Activated naive CD8-positive, alpha-beta T cell treated with anti-CD3 and anti-CD28 coated beads, Interleukin-2, amount 10 ng/mL, durations not matched to agents 7 days and 5 days (primary cell): ENCODE measurements around the gene GOLGA6L10. TPM values are rescaled to one million over a fixed set of nuclear protein-coding genes. Genes with fewer than 3 reads are reported as not detected.
"Not testable (repeated sequence)": the region's sequence is repeated elsewhere in the genome, so short reads cannot be mapped to it uniquely, and the experiment has no call there.

ENCODE experiments used
- ATAC-seq: fragments of 150-1000 bp; cut with Tn5 transposase; one replicate; pipeline ENCODE4 v1.10.0; 2021; ENCODE audit warnings: low read depth, moderate library complexity
- POLR2A ChIA-PET: fragments of 350-600 bp; sonication (Branson Sonifier 250); formaldehyde crosslinking; loops from one replicate; lab custom pipeline; 2021; ENCODE audit warnings: antibody characterized with exemption; lab: Charles Lee
- DNase-seq: peaks from one replicate; pipeline ENCODE4 v3.0.0; 2021
- H3K27ac Mint-ChIP-seq: one replicate; pipeline ENCODE4 v1.8.0; 2022; ENCODE audit warnings: mild to moderate bottlenecking, mixed read lengths
- H3K27me3 Mint-ChIP-seq: one replicate; pipeline ENCODE4 v1.8.0; 2022; ENCODE audit warnings: mild to moderate bottlenecking, moderate library complexity, mixed read lengths
- H3K36me3 Mint-ChIP-seq: one replicate; pipeline ENCODE4 v1.8.0; 2021; ENCODE audit warnings: mild to moderate bottlenecking, mixed read lengths
- H3K4me1 Mint-ChIP-seq: one replicate; pipeline ENCODE4 v1.8.0; 2021; ENCODE audit warnings: mixed read lengths
- H3K4me3 Mint-ChIP-seq: one replicate; pipeline ENCODE4 v1.8.0; 2022; ENCODE audit warnings: mild to moderate bottlenecking, moderate library complexity, mixed read lengths
- H3K9me3 Mint-ChIP-seq: one replicate; pipeline ENCODE4 v1.8.0; 2021; ENCODE audit warnings: mixed read lengths
- total RNA-seq, 2 experiments: library from RNA; stranded (reverse); gene quantifications; one replicate each; pipeline ENCODE4 v1.2.3, GENCODE V29; 2021

GOLGA6L10 gene
- total RNA-seq, 2 experiments from 2014 or later = 4.2 TPM

DNA sequence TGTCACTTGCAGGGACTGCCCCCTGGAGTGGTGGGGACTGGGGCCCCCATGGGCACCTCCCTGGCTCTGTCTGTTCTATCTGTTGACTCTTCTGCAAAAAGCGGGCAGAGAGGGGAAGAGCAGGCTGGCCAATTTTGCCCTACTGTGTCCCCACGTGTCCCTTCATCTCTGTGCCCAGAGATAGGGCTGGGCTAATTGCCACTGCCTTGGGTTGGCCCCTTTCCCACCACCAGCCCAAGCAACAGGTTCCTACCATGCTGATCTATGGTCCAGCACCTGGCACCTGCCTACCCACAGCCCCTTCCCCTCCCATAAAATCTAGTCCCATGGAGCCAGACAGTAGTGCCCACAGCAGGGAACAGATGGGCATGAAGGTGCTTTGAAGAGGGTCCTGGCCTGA, 14.3 kb downstream of the GOLGA6L10 start:
- POLR2A ChIA-PET, H3K27me3 Mint-ChIP-seq, H3K9me3 Mint-ChIP-seq, H3K27ac Mint-ChIP-seq, H3K4me3 Mint-ChIP-seq, DNase-seq, H3K36me3 Mint-ChIP-seq, ATAC-seq, H3K4me1 Mint-ChIP-seq: not testable (repeated sequence)

DNA sequence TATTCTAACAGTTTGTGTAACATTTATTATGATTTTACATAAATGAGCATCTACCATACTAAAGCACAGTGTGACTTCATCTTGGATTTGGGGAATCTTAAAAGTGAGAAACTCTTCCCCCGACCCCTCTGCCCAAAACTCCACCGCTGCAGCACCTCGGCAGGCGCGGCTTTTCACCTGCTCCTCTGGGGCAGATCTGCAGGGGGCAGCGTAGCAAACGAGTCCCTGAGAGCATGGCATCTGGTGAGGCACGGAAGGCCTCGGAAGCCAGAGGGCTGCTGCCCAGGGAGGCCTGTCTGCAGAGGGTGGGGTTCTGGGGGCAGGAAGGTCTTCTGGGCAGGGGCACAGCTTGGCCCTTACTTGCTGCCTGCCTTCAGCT, 14.7 kb downstream of the GOLGA6L10 start:
- H3K27me3 Mint-ChIP-seq, H3K9me3 Mint-ChIP-seq, H3K27ac Mint-ChIP-seq, H3K4me1 Mint-ChIP-seq, H3K36me3 Mint-ChIP-seq, ATAC-seq, DNase-seq, H3K4me3 Mint-ChIP-seq, POLR2A ChIA-PET: not testable (repeated sequence)

DNA sequence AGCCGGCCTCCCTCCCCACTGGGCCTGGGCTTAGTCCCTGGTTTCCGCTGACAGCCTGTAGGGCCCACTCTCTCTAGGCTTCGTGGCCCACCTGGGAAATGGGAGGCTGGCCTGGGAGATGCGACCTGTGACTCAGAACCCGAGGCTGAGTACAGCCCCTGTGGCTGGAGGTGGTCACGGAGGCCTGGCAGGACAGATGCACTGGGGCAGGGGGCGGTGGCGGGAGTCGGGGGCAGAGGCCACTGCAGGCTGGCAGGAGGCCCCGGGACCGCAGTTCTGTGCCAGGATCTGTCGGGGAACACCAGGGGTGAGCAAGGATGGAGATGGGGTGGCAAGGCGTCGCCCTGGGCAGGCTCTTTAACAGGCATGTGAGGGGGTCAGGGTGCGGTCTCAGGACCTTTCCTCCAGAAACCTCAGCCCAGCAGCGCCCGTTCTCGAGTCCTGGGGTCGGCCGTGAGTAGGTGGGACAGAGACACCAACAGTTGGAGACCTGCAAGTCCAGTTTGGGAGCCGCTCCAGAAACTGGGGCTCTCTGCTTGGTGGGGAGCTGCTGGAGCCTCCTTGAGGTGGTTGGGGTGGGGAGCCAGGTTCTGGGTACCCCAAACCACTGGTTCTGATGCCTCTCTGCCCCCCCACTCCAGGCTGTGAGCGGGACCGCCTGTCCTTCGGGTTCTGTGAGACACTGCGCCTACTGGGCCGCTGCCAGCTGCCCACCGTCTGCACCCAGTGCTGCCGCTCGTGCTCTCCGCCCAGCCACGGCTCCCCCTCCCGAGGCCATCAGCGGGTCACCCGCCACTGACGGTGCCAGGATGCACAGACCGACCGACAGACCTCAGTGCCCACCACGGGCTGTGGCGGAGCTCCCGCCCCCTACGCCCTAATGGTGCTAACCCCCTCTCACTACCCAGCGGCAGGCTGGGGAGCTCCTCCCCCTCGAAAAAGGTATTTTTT, 15.4 kb downstream of the GOLGA6L10 start:
- H3K27me3 Mint-ChIP-seq, ATAC-seq, H3K9me3 Mint-ChIP-seq, H3K27ac Mint-ChIP-seq, H3K4me1 Mint-ChIP-seq, DNase-seq, POLR2A ChIA-PET, H3K4me3 Mint-ChIP-seq, H3K36me3 Mint-ChIP-seq: not testable (repeated sequence)

DNA sequence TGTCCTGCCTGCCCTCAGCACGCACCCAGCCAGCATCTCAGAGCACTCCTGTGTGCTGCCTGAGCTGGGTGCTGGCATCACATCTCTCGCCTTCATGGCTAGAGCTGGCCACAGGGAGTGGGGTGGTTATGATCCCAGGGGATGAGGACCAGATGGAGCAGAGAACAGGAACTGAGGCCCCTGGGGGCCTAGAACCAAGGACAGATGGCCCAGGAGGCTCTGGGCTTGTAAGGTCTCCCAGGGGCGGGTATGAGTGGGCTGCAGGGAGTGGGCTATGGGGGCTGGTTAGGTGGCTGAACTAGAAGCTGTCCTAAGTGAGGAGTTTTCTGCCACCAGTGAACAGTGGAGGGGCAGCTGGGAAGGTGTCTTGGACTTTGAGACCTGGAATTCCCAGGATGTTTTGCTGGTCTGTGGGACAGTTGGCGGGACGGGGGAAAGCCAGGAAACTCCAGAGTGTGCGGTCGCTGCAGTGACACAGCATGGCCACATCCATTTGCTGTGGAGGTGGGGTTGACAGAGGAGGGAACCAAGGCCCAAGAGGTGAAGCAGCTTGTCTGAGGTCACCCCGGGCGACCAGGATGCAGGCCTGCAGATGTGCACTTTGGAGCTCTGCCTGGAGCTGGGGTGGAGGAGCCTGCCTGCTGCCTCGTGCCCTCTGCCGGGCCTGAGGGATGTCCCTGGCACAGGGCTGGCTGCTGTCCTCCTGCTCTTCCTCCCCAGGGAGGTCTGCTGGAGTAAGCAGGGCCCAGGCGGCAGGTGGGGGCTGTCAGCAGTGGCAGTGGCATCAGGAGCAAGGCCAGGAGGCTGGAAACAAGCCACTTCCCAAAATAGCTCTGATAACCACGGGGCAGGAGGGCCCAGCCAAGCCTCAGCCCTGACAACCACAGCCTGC, 16.3 kb downstream of the GOLGA6L10 start:
- DNase-seq, H3K4me1 Mint-ChIP-seq, H3K27me3 Mint-ChIP-seq, POLR2A ChIA-PET, H3K36me3 Mint-ChIP-seq, H3K9me3 Mint-ChIP-seq, H3K4me3 Mint-ChIP-seq, ATAC-seq: not testable (repeated sequence)
- peak overlapping the region; percentile 76 for H3K27ac Mint-ChIP-seq

DNA sequence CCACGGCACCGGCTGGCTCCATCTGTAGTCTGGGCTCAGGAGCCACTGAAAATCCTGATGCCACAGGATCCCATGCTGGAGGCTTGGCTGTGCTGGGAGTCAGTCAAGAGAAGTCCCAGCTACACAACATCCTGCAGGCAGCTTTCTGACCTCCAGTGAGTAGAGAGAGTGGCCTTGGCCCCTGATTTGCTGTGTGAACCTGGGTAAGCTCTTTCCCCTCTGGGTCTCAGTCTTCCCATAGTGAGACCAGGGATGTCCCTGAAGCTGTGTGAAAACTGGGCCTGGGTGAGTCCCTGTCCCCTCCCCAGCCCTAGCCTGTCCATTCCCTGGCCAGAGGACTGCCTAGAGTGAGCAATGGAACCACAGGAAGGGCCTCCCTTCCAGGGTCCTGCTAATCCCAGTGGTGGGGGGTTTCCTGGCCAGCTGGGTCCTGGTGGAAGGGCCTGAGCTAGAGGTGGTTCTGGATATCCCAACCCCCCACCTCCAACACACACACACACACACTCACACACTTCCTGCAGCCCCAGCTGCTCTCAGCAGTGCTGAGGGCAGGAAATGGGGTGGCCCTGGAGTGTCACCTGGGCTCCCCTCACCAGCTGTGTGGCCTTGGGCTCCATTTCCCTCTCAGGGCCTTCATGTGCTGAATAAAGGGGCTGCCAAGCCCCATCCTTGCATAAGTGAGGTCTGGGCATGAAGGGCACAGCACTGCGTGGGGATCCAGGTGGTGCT, 17.5 kb downstream of the GOLGA6L10 start:
- H3K4me3 Mint-ChIP-seq, H3K36me3 Mint-ChIP-seq, H3K27me3 Mint-ChIP-seq, POLR2A ChIA-PET, H3K4me1 Mint-ChIP-seq, DNase-seq, H3K9me3 Mint-ChIP-seq: not testable (repeated sequence)
- H3K27ac Mint-ChIP-seq = peak overlapping the region; percentile 64
- ATAC-seq = peak; percentile 99

DNA sequence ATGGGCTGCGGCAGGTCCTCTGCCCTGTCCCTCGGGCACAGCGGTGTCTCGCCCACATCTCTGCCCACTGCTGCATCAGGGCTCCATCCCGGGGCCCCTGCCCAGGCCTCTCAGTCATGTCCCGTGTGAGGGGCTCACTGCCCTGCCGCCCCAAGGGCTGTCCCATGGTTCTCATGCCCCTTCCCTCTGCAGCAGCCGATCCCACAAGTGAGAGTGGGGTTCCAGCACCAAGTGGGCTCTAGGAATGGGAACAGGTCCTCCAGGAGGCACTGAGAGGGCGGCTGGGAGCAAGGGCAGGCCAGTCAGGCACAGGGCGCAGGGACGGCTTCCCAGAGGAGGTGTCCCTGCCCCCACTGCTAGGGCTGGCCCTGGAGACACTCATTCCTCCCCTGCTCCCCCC, 18.4 kb downstream of the GOLGA6L10 start:
- DNase-seq, H3K27me3 Mint-ChIP-seq, H3K4me3 Mint-ChIP-seq, H3K9me3 Mint-ChIP-seq, H3K27ac Mint-ChIP-seq, POLR2A ChIA-PET, ATAC-seq, H3K36me3 Mint-ChIP-seq, H3K4me1 Mint-ChIP-seq: not testable (repeated sequence)

DNA sequence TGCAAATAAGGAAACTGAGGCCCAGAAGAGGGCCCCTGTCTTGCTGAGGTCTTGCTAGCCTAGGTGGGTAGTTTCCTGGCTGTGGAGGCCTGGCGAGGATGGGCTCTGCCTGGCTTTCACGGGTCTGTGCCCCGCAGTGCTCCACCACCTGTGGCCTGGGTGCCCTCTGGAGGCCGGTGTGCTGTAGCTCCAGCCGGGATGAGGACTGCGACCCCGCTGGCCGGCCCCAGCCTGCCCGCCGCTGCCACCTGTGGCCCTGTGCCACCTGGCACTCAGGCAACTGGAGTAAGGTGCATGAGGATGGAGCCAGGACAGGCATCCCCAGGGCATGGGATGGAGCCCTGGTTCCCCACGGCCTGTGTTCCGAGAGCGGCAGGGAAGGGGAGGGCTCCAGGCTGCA, 20.2 kb downstream of the GOLGA6L10 start:
- not testable (repeated sequence) for H3K4me3 Mint-ChIP-seq

DNA sequence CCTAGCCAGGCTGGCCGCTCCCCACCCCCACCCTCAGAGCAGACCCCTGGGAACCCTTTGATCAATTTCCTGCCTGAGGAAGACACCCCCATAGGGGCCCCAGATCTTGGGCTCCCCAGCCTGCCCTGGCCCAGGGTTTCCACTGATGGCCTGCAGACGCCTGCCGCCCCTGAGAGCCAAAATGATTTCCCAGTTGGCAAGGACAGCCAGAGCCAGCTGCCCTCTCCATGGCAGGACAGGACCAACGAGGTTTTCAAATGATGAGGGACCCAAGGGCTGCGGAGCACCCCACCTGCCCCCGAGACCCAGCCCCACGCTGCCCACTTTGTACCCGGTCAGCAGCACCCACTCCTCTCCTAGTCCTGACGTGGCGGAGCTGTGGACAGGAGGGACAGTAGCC, 21.9 kb downstream of the GOLGA6L10 start:
- H3K27ac Mint-ChIP-seq, H3K9me3 Mint-ChIP-seq, H3K4me1 Mint-ChIP-seq, POLR2A ChIA-PET, ATAC-seq, H3K27me3 Mint-ChIP-seq, H3K36me3 Mint-ChIP-seq, H3K4me3 Mint-ChIP-seq: not testable (repeated sequence)
- DNase-seq = peak; percentile 16

More for the DNA sequence above, 20.2 kb downstream of the GOLGA6L10 start:
- H3K9me3 Mint-ChIP-seq, H3K4me1 Mint-ChIP-seq, DNase-seq, ATAC-seq, H3K27me3 Mint-ChIP-seq, H3K27ac Mint-ChIP-seq, POLR2A ChIA-PET, H3K36me3 Mint-ChIP-seq: not testable (repeated sequence)

DNA sequence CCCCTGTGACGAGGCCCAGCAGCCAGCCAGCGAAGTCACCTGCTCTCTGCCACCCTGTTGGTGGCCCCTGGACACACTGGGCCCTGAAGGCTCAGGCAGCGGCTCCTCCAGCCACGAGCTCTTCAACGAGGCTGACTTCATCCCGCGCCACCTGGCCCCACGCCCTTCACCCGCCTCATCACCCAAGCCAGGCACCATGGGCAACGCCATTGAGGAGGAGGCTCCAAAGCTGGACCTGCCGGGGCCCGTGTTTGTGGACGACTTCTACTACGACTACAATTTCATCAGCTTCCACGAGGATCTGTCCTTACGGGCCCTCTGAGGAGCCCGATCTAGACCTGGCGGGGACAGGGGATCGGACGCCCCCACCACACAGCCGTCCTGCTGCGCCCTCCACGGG, 22.4 kb downstream of the GOLGA6L10 start:
- H3K4me1 Mint-ChIP-seq, ATAC-seq, H3K27me3 Mint-ChIP-seq, H3K4me3 Mint-ChIP-seq, H3K9me3 Mint-ChIP-seq, H3K27ac Mint-ChIP-seq, H3K36me3 Mint-ChIP-seq, POLR2A ChIA-PET: not testable (repeated sequence)
- DNase-seq = peak; percentile 15

DNA sequence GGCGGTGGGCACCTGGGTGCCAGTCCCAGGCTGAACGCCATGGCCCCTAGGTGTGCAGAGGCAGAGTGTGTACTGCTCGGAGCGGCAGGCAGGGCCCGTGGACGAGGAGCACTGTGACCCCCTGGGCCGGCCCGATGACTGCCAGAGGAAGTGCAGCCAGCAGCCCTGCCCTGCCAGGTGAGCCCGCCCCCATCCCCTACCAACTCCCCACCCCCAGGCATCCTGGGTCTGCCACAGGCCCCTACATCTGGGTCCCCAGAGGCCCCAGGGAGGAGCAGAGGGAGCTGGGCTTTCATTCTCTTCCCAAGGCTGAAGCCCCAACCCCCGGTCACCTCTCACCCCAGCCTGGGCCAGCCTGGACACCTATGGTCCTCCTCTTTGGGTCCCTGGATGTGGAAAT, 23.6 kb downstream of the GOLGA6L10 start:
- H3K27me3 Mint-ChIP-seq, ATAC-seq, POLR2A ChIA-PET, H3K36me3 Mint-ChIP-seq, H3K4me3 Mint-ChIP-seq, H3K9me3 Mint-ChIP-seq, H3K27ac Mint-ChIP-seq, H3K4me1 Mint-ChIP-seq: not testable (repeated sequence)
- DNase-seq = peak; percentile 16

DNA sequence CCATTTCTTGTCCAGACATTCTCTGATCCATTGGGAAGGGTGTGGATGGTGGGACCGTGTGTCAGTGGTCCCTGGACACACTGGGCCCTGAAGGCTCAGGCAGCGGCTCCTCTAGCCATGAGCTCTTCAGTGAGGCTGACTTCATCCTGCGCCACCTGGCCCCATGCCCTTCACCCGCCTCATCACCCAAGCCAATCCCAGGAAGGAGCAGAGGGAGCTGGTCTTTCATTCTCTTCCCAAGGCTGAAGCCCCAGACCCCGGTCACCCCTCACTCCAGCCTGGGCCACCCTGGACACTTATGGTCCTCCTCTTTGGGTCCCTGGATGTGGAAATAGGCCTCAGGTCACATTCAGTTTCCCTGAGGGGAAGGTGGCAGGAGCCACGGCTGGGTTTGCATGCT, 24.4 kb downstream of the GOLGA6L10 start:
- peak; percentile 2 for DNase-seq
- ATAC-seq, H3K4me1 Mint-ChIP-seq, POLR2A ChIA-PET, H3K27ac Mint-ChIP-seq, H3K9me3 Mint-ChIP-seq, H3K36me3 Mint-ChIP-seq, H3K4me3 Mint-ChIP-seq, H3K27me3 Mint-ChIP-seq: not testable (repeated sequence)

DNA sequence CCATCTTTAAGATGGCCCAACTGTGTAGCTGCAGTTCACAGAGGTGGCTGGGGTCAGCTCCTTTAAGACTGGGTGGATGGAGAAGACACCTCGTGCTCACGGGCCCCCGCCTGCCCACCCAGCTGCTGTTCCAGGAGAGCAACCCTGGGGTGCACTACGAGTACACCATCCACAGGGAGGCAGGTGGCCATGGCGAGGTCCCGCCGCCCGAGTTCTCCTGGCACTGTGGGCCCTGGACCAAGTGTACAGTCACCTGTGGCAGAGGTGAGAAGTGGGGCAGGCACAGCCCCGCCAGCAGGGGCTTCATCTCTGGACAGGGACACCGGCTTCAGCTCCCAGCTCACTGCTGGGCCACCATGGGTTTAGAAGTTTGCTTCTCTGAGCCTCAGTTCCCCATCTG, 26.8 kb downstream of the GOLGA6L10 start:
- H3K4me1 Mint-ChIP-seq, H3K36me3 Mint-ChIP-seq, DNase-seq, H3K4me3 Mint-ChIP-seq, H3K27me3 Mint-ChIP-seq, ATAC-seq, POLR2A ChIA-PET, H3K9me3 Mint-ChIP-seq, H3K27ac Mint-ChIP-seq: not testable (repeated sequence)

DNA sequence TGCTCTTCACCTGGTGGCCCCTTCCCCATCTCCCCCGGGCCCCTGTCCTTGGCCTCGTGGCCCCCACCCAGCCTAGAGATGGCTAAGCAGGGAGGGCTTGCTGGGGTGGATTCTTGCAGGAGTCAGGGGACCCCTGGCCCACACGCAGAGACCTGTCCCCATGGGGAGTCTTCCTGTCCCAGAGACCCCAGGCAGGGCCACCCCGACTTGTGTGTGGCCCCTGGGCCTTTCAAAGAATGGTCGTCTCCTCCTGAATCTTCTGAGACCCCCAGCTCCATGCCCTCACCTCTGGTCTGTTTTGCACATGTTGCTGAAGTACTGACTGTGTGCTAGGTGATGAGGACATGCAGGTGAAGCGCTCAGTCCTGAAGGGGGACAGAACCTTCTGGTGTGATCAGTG, 28.4 kb downstream of the GOLGA6L10 start:
- H3K27me3 Mint-ChIP-seq, H3K4me1 Mint-ChIP-seq, H3K4me3 Mint-ChIP-seq, H3K36me3 Mint-ChIP-seq, POLR2A ChIA-PET, H3K27ac Mint-ChIP-seq, ATAC-seq, H3K9me3 Mint-ChIP-seq: not testable (repeated sequence)
- peak; percentile 19 for DNase-seq
